Activated CD8-positive, alpha-beta memory T cell treated with anti-CD3 and anti-CD28 coated beads, Interleukin-2, amount 50 U/mL, for 24 hours (primary cell): ENCODE results near the gene PMM1.
A peak's percentile ranks its signal among the peaks of the same experiment; 100 is the strongest.
"Not testable (repeated sequence)": the region's sequence is repeated elsewhere in the genome, so short reads cannot be mapped to it uniquely, and the experiment has no call there.

ENCODE experiments used
- DNase-seq: peaks from one replicate; pipeline ENCODE4 v3.0.0-alpha.2; 2020; ENCODE audit errors: extremely low read depth

The PMM1 gene

DNA sequence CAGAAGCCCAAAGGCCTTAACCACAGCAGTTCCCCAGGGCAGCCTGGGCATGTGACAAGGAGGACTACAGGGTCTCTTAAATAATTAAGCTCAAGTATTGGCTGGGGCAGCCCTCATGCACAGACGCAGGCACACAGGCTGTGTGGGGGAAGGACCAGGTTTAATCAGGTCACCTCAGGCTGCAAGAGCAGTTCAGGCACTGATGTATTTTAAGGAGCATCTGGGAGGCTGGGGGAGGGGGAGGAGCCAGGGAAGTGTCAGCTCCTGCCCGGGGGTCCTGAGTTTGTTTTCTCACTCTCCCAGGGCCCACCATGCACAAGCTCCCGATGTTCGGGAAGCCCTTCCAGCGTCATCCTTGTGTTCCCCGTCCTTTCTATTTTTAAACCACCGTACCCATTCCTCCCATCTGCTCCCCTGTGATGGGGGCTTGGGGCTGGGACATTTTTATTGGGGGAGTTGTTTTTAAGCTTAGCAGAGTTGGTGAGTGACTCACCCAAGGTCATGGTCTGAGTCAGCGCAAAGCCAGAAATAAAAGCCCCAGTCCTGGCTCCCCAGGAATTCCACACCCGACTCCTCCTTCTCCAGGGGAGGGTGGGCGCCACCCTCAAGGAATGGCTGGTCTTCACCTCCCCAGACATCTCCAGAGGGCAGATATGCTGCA, 26.5 kb downstream of the PMM1 start:
- DNase-seq: no peak

DNA sequence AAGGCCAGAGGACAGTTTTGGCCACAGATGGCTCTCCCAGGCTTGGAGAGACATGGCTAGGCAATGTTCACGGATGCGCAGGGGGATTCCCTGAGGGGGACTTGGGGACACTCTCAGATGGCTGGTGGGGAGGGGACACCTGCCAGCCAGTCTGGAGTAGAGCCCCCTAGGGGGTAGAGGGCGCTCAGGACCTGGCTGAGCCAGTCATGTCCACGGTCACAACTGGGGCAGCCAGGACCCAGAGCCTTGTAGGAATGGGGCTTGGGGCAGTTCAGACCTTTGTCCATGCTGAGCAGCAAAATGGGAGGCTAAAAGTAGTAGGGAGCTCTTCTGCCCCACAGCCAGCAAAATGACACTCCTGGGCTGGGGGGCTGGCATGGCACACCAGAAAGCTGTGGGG, 27.2 kb downstream of the PMM1 start:
- DNase-seq: no peak

DNA sequence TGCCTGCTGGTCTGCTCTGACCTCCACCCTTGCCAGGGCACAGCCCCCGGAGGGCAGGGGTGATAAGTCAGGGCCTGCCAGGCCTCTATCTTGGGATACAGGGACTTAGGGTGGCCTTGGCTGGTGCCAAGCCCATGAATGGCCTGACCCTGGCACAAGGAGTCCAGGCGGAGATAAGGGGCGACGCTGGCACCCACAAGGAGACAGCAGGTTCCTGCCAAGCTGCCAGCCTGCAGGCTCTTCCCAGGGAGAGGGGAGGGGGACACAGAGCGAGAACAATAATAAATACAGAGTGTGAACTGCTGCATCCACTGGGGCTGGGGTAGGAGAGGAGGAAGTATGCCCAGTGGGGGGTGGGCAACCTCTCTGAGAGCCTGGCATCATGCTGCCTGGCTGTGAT, 27.9 kb downstream of the PMM1 start:
- DNase-seq: no peak

DNA sequence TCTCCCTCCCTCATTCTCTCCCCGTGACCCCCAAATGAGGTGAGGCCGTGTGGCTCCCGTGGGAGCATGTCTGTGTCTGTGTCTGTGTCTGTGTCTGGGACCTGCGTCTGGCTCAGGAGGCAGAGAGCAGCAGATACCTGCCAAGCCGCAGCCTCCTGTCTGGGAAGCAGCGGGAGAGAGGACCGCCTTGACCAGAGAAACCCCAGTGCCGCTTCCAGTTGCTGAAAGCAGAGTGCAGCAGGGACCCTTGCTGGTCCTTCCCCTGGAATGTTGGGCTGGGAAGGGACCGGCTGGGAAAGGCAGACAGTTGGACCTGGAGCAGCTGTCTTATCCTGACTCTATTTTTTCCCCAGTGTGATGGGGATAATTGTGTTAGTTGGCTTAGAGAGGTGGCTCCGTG, 28.3 kb downstream of the PMM1 start:
- DNase-seq: no peak

DNA sequence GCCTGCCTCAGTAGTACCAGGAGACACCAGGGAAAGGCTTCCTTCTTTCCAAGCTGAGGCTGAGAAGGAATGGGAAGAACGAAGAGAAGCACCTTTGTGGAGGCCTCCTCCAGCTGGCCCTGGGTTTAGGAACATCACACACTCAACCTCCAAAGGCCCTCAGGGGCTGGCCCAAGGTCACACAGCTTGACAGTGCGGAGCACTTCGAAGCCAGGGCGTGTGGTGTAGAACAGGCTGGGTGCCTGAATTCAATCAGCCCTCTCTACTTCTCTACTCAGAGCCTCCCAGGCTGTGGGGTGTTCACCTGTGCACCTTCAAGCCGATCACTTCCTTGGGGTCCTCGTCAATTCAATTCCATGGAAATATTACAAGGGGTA, 29.6 kb downstream of the PMM1 start:
- DNase-seq: no peak

DNA sequence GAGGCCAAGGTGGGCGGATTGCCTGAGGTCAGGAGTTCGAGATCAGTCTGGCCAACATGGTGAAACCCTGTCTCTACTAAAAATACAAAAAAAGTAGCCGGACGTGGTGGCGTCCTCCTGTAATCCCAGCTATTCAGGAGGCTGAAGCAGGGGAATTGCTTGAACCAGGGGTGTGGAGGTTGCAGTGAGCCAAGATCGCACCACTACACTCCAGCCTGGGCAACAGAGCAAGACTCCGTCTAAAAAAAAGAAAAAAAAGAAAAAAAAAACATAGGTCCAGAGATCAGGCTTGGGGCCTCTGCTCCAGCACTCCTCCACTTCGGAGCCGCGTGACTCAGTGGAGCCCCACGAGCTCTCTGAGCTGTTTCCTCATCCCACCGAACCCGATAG, 31.4 kb downstream of the PMM1 start:
- not testable (repeated sequence) for DNase-seq

DNA sequence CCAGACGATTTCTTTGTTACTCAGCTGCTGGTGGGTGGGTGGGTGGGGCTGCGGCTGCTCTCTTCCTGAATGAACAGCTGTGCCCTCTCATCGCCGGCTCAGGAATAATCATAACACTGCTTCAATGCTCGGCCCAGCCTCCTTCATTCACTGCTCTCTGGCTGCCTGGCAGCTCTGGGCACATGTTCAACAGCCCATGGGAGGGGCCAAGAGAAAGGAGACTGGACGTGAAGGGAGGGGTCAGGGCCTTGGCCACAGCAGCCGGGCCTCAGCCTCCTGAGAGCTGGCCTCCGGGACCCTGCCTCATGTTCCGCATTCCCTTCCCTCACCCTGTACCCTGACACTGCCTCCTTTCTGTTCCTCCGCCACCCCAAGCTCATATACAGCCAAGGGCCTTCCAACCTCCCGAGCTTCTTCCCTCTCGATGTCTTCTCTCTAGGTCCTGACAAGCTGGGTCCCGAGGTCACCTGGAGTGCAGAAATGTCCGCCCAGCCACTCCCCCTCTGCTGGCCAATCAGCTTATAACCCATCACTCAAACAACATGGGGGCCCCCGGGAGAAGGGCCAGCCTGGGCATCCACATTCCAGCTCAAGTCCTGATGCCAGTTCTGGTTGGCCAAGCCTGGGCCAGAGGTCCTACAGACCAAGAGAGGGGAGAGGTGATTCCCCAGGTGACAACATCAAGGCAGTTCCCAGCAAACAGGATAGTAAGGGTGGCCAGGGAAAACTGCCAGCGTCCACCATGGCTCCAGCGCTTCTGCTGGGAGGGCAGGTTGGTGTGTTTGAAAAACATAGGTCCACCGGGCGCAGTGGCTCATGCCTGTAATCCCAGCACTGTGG, 32.0 kb downstream of the PMM1 start:
- no peak for DNase-seq

DNA sequence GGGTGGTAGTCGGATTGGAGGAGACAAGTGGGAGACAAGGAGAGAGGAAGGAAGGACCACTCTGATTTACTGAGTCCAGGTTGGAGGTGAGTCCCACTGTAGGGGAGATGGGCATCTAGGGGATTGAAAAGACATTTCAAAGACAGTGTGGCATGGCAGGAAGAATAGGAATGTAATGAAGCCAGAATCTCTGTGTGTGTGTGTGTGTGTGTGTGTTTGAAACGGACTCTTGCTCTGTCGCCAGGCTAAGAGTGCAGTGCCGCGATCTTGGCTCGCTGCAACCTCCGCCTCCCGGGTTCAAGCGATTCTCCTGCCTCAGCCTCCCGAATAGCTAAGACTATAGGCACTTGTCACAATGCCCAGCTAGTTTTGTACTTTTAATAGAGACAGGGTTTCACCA, 33.1 kb downstream of the PMM1 start:
- DNase-seq: no peak

DNA sequence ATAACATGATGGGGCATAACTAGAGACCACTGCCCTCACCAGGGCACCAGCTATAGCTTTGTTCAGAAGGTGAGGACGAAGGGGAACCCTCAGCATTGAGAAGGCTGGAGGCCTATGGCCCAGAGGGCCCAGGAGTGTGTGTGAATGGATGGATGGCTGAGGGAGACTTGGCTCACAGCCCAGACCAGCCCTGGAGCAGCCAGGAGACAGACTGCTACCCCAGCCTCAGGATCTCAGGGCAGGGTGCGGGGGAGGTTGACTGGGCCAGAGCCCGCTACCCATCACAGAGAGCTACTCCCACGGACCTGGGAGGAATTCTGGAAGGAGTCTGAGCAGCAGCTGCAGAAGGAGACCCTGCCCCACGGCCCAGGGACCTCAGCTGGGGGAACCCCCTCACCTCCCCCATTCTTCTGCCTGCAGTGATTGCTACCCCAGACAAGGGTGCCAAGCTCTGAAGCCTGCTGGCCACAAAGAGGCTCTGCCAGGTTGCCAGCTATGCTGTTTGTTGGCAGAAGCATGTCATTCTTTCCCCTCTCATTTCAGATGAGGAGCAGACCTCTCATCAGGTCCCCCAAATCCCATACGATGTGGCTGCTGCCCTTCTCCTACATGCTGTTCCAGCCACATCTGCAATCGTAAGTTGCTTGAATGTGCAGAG, 34.2 kb downstream of the PMM1 start:
- DNase-seq: no peak

DNA sequence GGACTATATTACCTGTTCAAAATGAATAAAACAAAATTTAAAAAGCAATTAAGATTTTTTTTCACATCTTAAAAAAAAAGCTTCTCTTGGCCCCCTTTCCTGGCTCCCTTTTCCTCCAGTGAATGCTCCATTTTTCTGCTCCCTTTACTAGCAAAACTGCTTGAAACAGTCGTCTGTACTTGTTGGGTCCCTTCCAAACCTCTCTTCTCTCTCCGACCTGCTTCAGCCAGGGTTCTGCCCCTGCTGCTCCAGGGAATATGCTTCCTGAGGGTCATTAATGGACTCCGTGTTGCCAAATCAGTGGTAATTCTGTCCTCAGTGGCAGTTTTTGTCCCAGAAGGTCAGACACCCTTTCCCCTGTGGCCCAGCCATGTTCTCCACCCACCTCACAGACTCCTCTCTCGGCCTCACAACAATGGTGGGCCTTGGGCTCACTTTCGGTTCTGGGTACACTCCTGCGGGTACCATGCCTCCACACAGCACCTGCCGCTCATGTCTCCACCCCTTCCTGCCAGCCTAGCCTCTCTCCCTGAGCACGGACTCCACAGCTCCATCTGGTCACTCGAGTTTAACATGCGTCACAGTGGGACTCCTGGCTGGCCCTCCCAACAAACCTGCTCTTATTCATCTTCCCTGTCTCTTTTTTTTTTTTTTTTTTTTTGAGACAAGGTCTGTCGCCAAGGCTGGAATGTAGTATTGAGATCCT, 37.6 kb downstream of the PMM1 start:
- no peak for DNase-seq

DNA sequence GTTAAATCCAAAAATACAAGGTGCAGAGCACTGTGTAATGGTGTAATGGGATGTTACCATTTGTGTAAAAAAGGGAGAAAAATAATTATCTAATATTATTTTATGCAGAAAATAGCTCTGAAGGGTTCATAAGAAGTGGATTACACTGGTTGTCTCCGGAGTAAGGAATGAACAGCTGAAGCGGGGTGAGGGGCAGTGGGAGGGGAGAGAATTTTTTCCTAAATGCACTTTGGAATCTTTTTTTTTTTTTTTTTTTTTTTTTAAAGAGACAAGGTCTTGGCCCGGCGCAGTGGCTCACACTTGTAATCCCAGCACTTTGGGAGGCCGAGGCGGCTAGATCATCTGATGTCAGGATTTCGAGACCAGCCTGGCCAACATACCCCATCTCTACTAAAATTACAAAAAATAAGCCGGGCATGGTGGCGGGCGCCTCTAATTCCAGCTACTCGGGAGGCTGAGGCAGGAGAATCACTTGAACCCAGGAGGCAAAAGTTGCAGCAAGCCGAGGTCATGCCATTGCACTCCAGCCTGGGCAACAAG, 38.6 kb downstream of the PMM1 start:
- DNase-seq: no peak

DNA sequence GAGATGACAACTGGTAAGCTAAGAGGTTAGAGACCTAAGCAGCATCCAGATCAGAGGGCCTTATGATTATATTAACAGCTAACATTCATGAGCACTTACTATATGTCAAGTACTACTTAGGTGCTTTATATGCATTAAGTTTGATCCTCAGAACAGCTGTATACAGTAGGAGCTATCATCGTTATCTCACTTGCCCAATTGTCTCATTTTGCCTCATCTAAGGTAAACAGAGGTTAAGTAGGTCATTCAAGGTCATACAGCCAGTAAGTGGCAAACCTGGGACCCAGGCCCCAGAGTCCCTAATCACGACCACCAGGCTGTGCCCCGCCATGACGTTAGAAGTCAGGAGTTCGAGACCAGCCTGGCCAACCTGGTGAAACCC, 40.8 kb downstream of the PMM1 start:
- DNase-seq: no peak

DNA sequence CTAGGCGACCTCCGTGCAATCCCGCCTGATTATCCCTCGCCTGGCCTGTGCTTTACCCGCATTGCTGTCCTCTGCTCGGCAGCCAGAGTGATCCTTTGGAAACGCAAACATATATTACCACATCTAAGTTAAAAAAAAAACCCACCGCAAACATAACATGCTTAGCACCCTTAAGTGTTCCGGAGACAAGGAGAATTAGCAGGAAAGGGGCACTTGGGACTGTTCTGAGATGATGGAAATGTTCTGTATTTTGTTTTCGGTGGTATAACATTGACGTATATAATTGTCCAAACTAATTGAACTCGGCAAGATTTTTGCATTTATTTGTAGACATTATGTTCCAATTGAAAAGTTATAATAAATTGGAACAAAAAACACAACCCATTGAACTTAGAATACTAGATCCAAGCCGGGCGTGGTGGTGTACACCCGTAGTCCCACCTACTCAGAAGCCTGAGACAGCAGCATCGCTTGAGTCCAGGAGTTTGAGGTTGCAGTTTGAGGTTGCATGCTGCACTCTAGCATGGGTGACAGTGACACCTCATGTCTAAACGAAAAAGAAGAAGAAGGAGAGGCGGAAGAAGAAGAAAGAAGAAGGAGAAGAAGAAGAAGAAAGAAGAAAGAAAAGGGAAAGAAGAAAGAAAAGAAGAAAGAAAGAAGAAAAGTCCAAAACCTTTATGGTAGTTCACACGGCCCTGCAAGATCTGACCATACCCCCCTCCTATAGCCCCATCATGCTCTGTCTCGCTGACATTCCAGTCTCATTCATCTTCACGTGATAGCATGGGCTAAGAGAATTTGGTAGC, 44.8 kb downstream of the PMM1 start:
- no peak for DNase-seq

DNA sequence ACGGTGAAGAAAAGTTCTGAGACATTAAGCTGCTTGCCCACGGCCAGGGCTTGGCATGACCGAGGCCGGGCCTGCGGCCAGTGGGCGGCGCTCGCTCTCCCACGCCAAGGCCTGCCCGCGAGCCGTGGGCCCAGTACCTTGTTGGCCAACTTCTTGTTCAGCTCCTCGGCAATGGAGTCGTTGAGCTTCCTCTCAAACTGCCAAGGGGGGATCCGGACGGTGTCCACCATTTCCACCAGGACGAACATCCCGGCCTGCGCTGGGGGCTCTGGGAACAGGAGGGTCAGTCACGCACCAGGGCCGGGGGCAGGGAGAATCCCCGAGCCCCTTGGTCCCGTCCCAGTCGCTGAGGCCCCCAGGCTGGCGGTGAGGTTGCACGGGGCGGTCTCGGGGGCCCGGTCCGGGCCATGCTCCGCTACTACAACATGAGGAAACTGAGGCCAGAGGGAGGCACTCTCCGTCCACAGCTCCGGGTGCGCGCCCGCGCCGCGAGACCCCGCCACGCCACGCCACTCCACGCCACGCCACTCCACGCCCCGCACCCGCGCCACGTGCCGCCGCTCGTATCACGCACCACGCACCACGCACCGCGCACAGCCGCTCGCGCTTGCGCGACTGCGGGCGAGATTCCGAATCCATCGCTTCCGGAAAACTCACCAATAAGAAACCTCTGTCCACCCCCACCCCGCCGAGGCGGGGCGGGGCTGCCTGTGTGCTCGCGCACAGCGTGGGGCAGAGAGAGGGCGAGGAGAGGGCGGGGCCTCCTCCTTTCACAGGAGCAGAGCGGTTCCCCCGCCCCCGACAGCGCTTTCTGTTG, 45.6 kb downstream of the PMM1 start, which contains the start of gene POLR3H:
TSS of gene POLR3H (minus strand) at position 617 of the 817 bp plus-strand sequence. CDS start at position 248, 369 bp downstream.
- peak; percentile 90 for DNase-seq

DNA sequence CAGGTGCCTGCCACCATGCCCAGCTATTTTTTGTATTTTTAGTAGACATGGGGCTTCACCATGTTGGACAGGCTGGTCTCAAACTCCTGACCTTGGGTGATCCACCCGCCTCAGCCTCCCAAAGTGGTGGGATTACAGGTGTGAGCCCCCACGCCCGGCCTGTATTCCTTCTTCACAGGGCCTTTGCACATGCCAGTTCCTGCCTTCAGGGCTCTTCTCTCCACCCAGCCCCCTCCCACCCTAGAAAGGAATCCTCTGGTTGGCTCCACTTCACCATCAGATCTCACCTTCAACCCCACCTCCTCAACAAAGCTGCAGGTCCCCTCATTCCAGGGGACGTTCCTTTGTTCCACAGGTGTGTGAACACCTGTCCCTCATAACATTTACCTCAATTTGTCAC, 47.4 kb downstream of the PMM1 start:
- no peak for DNase-seq

DNA sequence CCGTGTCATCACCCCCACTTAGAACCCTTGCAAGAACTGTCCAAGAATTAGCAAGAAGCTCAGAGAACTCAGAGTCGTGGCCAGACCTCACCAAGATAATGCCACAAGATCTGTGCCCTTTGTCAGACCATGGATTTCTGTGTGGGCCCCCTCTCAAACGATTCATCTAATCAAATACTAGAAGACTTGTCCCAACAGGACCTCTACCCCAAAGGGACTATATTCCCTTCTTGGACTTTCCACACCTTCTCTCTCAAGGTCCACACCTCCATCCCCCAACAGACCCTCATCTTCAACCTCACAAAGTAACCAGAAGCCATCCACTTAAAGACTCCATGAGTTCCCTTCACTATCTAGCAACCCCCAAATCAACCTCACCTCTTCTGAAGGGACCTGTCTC, 48.2 kb downstream of the PMM1 start:
- DNase-seq: no peak

DNA sequence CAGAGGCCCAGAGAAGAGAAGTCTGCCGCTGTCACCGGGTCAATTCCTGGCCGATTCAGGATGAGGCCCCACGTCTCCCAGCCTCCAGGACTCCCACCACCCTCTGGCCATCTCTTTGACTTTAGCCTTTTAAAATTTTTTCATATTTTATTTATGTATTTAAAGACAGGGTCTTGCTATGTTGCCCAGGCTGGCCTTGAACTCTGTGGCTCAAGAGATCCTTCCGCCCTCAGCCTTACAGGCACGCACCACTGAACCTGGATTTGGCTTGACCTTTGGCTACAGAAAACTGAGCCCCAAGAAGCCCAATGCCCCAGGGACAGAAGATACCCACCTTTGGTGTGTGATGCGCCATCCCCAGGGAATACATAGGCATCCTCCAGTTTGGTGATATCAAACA, 49.3 kb downstream of the PMM1 start:
- no peak for DNase-seq

DNA sequence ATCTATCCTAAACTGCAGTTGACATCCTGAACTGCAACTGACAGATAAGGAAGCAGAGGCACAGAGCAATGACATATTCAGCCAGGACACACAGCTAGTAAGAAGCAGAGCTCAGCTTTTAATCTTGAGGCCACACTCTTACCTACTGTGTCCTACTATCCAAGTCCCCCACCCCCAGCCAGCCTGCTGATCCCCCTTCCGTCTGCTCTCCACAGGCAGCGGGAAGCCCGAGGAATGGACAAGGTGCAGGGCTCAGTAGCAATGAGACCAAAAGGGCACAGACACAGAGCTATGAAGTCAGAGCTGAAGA, 49.7 kb downstream of the PMM1 start:
- no peak for DNase-seq

DNA sequence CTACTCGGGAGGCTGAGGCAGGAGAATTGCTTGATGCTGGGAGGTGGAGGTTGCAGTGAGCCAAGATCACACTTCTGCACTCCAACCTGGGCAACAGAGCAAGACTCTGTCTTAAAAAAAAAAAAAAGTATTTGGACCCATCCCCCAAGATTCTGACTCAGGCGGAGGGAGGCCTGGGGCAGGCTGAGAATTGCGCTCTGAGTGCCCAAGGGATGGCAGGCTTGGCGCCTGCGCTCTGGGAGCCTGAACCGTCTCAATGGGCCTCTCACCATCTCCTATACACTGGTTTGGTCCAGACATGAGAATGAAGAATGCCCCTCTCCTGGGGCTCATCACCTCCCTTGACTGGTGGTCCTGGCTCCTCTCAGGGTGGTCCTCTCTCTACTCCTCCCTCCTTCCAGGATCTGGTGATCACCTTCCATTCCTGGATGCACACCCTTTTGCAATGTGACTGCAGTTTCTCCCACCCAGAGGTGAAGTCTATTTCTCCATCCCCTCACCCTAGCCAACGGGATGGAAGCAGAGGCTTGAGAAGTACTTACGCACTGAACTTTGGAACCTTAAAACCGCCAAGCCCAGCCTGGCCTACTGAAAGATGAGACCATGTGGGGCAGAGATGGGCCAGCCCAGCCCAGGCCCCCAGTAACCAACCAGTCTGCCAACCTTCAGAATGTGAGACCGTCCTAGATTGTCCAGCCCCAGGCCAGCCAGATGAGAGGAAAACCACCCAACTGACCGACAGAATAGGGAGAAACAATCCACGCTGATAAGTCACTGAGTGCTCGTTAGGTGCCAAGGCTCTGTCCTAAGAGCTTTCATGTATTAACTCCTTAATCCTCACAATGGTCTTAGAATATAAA, 50.3 kb downstream of the PMM1 start:
- DNase-seq: no peak

DNA sequence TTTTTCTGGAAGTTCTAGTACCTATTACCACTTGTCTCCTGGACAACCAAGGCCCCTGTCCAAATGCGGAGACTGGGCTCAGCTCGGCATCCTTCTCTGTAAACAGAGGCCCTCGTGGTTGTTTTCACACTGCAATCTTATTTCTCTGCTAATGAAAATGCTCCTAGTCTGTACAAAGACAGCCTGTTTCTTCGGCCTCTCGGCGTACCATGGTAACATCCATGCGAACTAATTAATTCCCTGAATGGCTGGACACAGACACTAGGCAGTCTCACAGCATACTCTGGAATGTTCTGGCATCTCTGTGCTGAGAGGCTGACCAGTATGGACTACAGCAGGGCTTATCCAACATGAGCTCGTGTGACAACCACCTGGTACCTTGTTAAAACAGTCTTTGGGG, 51.1 kb downstream of the PMM1 start:
- no peak for DNase-seq
